ENCODE data around the gene MCM8.

Gene MCM8

DNA sequence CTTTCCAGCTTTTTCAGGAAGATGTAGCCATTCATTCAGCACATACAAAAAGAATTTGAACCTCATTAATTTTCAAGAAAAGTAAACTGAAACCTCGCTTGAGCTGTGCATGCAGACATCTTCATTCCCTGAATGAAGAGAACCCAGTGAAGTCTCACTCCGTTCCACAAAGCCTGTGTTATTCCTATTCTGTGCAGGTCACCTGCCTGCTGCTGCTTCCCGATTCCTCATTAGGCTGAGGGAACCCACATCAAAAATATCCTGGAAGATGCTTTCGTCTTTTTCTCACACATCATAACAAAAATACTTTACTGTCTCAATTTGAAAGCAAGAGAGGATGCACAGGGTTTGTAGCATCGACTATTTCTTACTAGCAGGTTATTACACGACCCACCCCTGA, 40.3 kb upstream of the MCM8 start:
- Histone ChIP-seq H3K4me3 (ENCODE audit: low read depth in 1 of 2, low read length in 2 of 2) (no peak overlapping the region), H3K36me3 (ENCODE audit: insufficient read depth, low read length) (no peaks in the 10 kb centered on the region), H2AFZ (ENCODE audit: low read depth, low read length) (no peak overlapping the region)

DNA sequence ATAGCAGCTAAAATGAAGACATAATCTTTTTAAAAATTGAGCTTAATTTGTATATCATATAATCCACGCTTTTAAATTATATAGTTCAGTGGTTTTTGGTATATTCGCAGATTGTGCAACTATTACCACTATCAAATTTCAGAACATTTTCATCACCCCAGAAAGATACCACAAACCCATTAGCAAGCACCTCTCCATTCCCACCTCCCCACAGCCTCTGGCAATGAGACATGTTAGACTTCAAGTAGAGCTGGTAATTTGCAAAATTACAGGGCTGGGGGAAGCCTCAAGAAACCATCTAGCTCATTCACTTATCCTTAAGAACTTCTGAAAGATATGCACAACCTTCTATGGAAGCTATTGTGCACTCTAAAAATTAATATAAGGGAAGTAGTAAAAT, 37.3 kb upstream of the MCM8 start:
- ATAC-seq (ENCODE audit: insufficient read depth, low read depth) (no peak), DNase-seq (no peak)
- H3K4me2 ChIP-seq (ENCODE audit: insufficient read depth, low read length) = no peak overlapping the region
- H3K4me3 ChIP-seq (ENCODE audit: low read depth in 1 of 2, low read length in 2 of 2) = no peak overlapping the region
- H3K27me3 ChIP-seq (ENCODE audit: insufficient read depth, low read length, poor library complexity) = peaks cover 20% of the 10 kb centered on the region
- no peak for TF ChIP-seq EZH2 (IDR thresholded peaks at IDR 0.05; ENCODE audit: borderline replicate concordance, low read depth, low read length, severe bottlenecking)
- TF ChIP-seq, protein P1, sequence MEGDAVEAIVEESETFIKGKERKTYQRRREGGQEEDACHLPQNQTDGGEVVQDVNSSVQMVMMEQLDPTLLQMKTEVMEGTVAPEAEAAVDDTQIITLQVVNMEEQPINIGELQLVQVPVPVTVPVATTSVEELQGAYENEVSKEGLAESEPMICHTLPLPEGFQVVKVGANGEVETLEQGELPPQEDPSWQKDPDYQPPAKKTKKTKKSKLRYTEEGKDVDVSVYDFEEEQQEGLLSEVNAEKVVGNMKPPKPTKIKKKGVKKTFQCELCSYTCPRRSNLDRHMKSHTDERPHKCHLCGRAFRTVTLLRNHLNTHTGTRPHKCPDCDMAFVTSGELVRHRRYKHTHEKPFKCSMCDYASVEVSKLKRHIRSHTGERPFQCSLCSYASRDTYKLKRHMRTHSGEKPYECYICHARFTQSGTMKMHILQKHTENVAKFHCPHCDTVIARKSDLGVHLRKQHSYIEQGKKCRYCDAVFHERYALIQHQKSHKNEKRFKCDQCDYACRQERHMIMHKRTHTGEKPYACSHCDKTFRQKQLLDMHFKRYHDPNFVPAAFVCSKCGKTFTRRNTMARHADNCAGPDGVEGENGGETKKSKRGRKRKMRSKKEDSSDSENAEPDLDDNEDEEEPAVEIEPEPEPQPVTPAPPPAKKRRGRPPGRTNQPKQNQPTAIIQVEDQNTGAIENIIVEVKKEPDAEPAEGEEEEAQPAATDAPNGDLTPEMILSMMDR (IDR thresholded peaks at IDR 0.05; ENCODE audit: borderline replicate concordance, extremely low read depth, low read length, poor library complexity, severe bottlenecking) = no peak
- no peaks in the 10 kb centered on the region for H3K9me3 ChIP-seq (ENCODE audit: insufficient read depth, low read length, severe bottlenecking)
- no peak overlapping the region for H3K27ac ChIP-seq (ENCODE audit: low read length)
- no peaks in the 10 kb centered on the region for H3K79me2 ChIP-seq (ENCODE audit: insufficient read depth, low read length)
- H3K36me3 ChIP-seq (ENCODE audit: insufficient read depth, low read length) = no peaks in the 10 kb centered on the region
- no peaks in the 10 kb centered on the region for H3K4me1 ChIP-seq (ENCODE audit: insufficient read depth, low read length)
- H2AFZ ChIP-seq (ENCODE audit: low read depth, low read length) = no peak overlapping the region
- H3K9ac ChIP-seq (ENCODE audit: low read depth, low read length) = no peak overlapping the region
- peaks cover 3% of the 10 kb centered on the region; the same call in 1 of the 2 replicates for H4K20me1 ChIP-seq (ENCODE audit: insufficient read depth, low read length)

More for the DNA sequence above, 40.3 kb upstream of the MCM8 start:
- ATAC-seq (ENCODE audit: insufficient read depth, low read depth) = no peak
- TF ChIP-seq, protein P1 (IDR thresholded peaks at IDR 0.05; ENCODE audit: borderline replicate concordance, extremely low read depth, low read length, poor library complexity, severe bottlenecking) = no peak
- TF ChIP-seq EZH2 (IDR thresholded peaks at IDR 0.05; ENCODE audit: borderline replicate concordance, low read depth, low read length, severe bottlenecking) = no peak
- no peak for DNase-seq
- H3K27ac ChIP-seq (ENCODE audit: low read length) = no peak overlapping the region
- peaks cover 3% of the 10 kb centered on the region; the same call in 1 of the 2 replicates for H4K20me1 ChIP-seq (ENCODE audit: insufficient read depth, low read length)
- no peaks in the 10 kb centered on the region for H3K79me2 ChIP-seq (ENCODE audit: insufficient read depth, low read length)
- H3K4me2 ChIP-seq (ENCODE audit: insufficient read depth, low read length) = no peak overlapping the region
- H3K27me3 ChIP-seq (ENCODE audit: insufficient read depth, low read length, poor library complexity) = peaks cover 20% of the 10 kb centered on the region
- H3K9me3 ChIP-seq (ENCODE audit: insufficient read depth, low read length, severe bottlenecking) = no peaks in the 10 kb centered on the region
- H3K4me1 ChIP-seq (ENCODE audit: insufficient read depth, low read length) = no peaks in the 10 kb centered on the region
- no peak overlapping the region for H3K9ac ChIP-seq (ENCODE audit: low read depth, low read length)

DNA sequence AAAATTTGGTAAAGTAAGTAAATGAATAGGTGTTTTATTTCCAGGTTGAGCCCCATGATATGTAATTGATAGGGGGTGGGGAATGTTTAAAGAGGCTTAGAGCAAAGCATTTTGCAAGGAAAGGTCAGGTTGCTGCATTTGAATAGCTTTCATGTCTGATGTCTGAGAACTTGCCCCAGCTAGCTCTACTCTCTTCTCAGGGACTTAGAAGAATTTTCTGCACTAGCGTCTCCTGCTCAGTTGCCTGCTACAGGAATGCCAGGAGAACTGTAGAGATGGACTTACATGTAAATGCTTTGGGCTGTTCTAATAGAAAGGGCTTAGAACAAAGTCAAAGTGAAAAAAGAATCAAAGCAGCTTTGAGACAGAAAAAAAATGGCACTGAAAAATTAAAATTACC, 35.6 kb upstream of the MCM8 start:
- peaks cover 20% of the 10 kb centered on the region for H3K27me3 ChIP-seq (ENCODE audit: insufficient read depth, low read length, poor library complexity)
- ATAC-seq (ENCODE audit: insufficient read depth, low read depth) = no peak

More for the DNA sequence above, 35.6 kb upstream of the MCM8 start:
- no peak overlapping the region for H3K4me3 ChIP-seq (ENCODE audit: low read depth in 1 of 2, low read length in 2 of 2)
- H3K79me2 ChIP-seq (ENCODE audit: insufficient read depth, low read length) = no peaks in the 10 kb centered on the region
- DNase-seq = no peak
- H3K9ac ChIP-seq (ENCODE audit: low read depth, low read length) = no peak overlapping the region
- no peaks in the 10 kb centered on the region for H3K9me3 ChIP-seq (ENCODE audit: insufficient read depth, low read length, severe bottlenecking)
- H3K4me1 ChIP-seq (ENCODE audit: insufficient read depth, low read length) = peaks cover 12% of the 10 kb centered on the region
- H3K27ac ChIP-seq (ENCODE audit: low read length) = no peak overlapping the region
- peaks cover 3% of the 10 kb centered on the region; the same call in 1 of the 2 replicates for H4K20me1 ChIP-seq (ENCODE audit: insufficient read depth, low read length)
- H3K4me2 ChIP-seq (ENCODE audit: insufficient read depth, low read length) = no peak overlapping the region
- no peak for TF ChIP-seq EZH2 (IDR thresholded peaks at IDR 0.05; ENCODE audit: borderline replicate concordance, low read depth, low read length, severe bottlenecking)
- TF ChIP-seq, protein P1 (IDR thresholded peaks at IDR 0.05; ENCODE audit: borderline replicate concordance, extremely low read depth, low read length, poor library complexity, severe bottlenecking) = no peak
- H3K36me3 ChIP-seq (ENCODE audit: insufficient read depth, low read length) = no peaks in the 10 kb centered on the region
- no peak overlapping the region for H2AFZ ChIP-seq (ENCODE audit: low read depth, low read length)
